GM21367 (cell line): ENCODE results near the gene CATSPER3.

ENCODE experiments used
- ATAC-seq: cut with Tn5 transposase; IDR thresholded peaks from one replicate; pipeline ENCODE4 v1.9.1; 2021; ENCODE audit not compliant: unreplicated experiment

CATSPER3 gene

GRCh38 chr5:135059000-135059923 is 91.6 kb downstream of the CATSPER3 start:
- no peak for ATAC-seq

GRCh38 chr5:135060021-135060420 is 92.3 kb downstream of the CATSPER3 start:
- no peak for ATAC-seq

- no peak for ATAC-seq
Measured at GRCh38 chr5:135061001-135061400, 93.3 kb downstream of the CATSPER3 start.
